ENCODE measurements around the gene THBS1. TPM values are rescaled to one million over a fixed set of nuclear protein-coding genes. Genes with fewer than 3 reads are reported as not detected.

The THBS1 gene
- total RNA-seq, 1 donor from 2014 or later = 29.5 TPM

DNA sequence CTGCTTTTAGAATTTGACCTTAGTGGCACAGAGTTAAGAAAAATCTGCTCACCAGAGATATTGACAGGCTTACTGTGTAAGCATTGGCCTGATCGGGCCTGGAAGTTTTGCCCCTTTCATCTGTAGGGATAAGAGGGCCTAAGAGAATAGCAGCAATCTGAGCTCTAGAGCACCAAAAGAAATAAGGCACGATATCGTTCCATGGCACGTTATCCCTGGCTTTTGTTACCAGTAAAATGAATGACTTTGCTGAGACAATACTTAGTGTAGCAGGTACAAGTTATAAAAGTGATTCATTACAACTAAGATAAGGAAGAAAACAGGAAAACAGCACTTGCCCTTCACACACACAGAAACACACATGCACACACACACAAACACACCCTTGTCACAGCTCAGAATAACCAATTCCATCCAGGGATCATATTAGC, 5.0 kb downstream of the THBS1 start:
- intact Hi-C loops (cut with micrococcal nuclease) = loop anchor here (10.0 kb wide), 2 partner anchors 169 to 771 kb away; no protein-coding TSS in a partner anchor
- ATAC-seq (no peak), DNase-seq (no peak)

DNA sequence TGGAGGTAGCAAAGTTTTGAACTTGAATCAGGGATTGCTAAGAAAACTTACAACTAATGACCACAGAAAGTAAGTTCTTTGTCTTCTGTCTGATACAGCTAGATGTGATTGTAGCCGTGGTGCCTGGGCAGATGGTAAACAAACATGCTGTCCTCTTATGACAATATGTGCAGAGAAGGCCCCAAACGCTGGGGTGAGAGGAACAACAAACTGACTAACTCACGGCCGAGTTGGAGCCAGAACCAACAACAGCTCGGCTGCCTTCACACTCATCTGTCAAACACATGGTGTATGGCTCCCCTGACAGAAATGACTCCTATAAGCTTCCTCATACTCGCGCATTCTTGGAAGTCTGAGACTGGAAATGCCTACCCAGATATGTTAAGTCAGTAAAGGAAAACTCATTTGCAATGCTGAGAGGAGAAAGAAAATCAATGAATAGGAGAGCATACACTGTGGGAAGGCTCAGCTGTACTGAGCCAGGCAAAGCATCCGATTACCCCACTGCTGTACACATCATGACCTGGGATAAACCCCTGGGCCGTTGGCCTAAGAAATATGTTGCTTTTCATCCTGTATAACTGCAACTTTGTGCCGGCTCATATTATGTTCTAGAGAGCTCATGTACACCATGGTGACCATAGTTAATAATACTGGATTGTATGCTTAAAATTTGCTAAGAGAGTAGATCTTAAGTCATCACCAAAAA, 5.7 kb downstream of the THBS1 start:
- intact Hi-C loops (cut with micrococcal nuclease) = loop anchor here (10.0 kb wide), 2 partner anchors 168 to 772 kb away; no protein-coding TSS in a partner anchor
- DNase-seq (no peak), ATAC-seq (peak; percentile 11)

GRCh38 chr15:39587096-39587721, 6.3 kb downstream of the THBS1 start:
- intact Hi-C loops (cut with micrococcal nuclease) = loop anchor here (10.0 kb wide), 2 partner anchors 168 to 772 kb away; no protein-coding TSS in a partner anchor
- DNase-seq = no peak
- no peak for ATAC-seq

GRCh38 chr15:39587731-39588530, 7.1 kb downstream of the THBS1 start:
- no peak for DNase-seq
- intact Hi-C loops (cut with micrococcal nuclease) = loop anchor here (10.0 kb wide), 2 partner anchors 167 to 773 kb away; no protein-coding TSS in a partner anchor
- no peak for ATAC-seq

DNA sequence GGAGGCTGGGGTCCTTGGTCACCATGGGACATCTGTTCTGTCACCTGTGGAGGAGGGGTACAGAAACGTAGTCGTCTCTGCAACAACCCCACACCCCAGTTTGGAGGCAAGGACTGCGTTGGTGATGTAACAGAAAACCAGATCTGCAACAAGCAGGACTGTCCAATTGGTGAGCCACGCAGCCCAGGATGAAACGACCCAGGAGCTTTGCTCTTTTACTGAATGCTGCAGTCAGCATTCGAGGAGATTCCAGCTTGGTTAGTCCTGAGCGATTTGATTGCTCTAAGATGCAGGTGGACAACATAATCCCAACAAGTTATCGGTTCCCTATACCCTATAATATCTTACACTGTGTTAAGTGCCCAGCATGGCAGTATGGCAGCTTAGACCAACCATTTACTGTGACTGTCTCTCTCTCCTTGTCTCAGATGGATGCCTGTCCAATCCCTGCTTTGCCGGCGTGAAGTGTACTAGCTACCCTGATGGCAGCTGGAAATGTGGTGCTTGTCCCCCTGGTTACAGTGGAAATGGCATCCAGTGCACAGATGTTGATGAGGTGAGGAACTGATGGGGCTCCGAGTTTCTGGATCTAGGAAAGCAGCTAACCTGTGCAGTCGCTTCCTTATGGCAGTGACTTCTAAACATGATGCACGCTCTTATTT, 7.8 kb downstream of the THBS1 start:
- DNase-seq = no peak
- intact Hi-C loops (cut with micrococcal nuclease) = loop anchor here (10.0 kb wide), 2 partner anchors 166 to 774 kb away; no protein-coding TSS in a partner anchor
- no peak for ATAC-seq

DNA sequence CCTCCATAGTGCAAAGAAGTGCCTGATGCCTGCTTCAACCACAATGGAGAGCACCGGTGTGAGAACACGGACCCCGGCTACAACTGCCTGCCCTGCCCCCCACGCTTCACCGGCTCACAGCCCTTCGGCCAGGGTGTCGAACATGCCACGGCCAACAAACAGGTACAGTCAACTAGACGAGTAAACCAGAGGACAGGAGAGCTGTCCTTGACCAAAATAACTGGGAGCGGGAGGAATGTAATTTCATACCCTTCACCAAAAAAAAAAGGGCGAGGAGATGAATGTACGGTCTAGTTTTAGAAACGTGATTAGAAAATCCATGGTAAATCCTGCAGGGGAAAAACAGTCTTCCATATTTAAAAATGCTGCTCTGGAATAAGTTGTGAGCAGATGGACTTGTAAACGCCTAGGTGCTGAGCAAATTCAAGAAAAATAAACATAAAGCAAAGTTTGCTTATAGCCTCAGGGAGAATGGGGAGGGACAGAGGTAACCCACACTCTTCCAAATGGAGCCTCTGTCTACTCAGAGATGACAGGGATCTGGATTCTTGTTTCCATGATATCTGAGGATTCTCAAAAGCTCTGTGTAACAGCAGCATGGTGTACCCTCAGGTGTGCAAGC, 8.4 kb downstream of the THBS1 start:
- no peak for ATAC-seq
- intact Hi-C loops (cut with micrococcal nuclease) = loop anchor here (10.0 kb wide), 2 partner anchors 165 to 775 kb away; no protein-coding TSS in a partner anchor
- no peak for DNase-seq

DNA sequence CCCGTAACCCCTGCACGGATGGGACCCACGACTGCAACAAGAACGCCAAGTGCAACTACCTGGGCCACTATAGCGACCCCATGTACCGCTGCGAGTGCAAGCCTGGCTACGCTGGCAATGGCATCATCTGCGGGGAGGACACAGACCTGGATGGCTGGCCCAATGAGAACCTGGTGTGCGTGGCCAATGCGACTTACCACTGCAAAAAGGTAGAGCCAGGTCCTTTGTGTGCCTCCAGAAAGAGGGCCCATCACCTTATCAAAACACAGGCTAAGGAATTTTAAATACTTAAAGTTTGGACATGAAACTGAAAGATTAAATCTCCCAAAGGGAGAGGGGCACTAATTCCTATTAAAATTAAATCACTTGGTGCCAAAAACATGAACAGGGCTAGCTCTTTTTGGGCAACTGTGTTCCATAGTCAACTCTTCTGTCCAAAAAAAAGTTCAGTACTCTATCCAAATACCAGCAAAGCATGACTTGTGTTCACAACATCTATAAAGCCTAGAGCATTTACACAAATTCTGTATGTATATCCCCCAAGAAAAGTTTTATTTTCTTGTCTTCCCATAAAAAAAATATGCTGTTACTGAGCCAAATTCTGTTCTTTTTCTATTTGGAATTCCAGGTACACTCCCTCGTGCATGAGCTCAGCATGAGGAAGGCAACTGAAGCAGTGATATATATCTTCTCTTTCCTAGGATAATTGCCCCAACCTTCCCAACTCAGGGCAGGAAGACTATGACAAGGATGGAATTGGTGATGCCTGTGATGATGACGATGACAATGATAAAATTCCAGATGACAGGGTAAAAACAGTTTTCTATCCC, 9.2 kb downstream of the THBS1 start:
- no peak for DNase-seq
- no peak for ATAC-seq
- intact Hi-C loops (cut with micrococcal nuclease) = loop anchor here (10.0 kb wide), 2 partner anchors 165 to 775 kb away; no protein-coding TSS in a partner anchor

DNA sequence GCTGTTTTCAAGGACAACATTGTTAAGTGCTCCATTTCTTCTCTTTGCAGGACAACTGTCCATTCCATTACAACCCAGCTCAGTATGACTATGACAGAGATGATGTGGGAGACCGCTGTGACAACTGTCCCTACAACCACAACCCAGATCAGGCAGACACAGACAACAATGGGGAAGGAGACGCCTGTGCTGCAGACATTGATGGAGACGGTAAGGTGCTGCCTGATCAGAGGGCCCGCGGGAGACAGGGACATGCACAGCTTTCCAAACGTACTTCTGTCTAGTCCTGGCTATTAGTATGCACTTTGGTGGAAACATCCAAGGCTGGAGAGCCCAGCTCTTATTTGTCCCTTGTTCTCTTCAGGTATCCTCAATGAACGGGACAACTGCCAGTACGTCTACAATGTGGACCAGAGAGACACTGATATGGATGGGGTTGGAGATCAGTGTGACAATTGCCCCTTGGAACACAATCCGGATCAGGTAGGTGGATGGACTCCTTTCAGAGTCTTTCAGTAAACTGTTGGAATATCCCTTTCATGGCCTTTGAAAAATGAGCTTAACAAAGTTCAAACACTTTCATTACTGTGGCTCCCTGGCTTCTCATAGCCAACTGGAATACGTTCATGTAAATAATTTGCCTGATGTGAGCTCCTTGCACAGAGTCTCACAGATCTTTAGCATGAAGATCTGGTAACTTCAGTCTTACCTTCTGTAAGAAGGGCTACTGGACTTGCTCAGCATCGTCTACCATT, 10.4 kb downstream of the THBS1 start:
- no peak for ATAC-seq
- DNase-seq = no peak
- intact Hi-C loops (cut with micrococcal nuclease) = no loop called here

DNA sequence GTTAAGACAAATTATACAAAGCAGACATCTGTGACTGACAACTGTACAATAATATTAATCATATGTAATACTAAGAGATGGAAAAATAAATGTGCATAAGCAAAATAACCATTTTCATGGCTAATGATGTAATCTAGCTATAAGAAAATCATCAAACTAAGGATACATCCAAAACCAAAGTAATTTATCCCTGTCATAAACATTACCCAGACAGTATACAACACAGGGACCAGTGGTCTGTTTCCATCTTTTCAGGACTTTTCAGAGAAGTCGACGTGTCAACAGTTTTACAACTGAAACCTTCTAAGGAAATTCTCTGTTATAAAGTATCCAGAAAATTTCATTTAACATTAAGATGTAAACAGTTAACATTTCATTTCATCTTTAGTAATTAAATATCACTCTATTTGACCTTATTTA, 11.0 kb downstream of the THBS1 start:
- DNase-seq (no peak), ATAC-seq (no peak)
- intact Hi-C loops (cut with micrococcal nuclease) = no loop called here

GRCh38 chr15:39592500-39592899, 11.6 kb downstream of the THBS1 start:
- intact Hi-C loops (cut with micrococcal nuclease) = no loop called here
- ATAC-seq (no peak), DNase-seq (no peak)

DNA sequence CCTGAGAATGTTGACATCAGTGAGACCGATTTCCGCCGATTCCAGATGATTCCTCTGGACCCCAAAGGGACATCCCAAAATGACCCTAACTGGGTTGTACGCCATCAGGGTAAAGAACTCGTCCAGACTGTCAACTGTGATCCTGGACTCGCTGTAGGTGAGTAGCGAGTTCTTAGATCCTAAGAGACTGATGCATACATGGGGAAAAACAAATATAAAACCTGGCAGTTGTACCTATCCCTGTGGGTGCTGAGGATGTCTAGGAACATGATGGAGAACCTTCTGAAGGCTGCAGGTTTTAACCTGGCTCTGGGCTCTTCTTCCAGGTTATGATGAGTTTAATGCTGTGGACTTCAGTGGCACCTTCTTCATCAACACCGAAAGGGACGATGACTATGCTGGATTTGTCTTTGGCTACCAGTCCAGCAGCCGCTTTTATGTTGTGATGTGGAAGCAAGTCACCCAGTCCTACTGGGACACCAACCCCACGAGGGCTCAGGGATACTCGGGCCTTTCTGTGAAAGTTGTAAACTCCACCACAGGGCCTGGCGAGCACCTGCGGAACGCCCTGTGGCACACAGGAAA, 12.3 kb downstream of the THBS1 start:
- no peak for ATAC-seq
- DNase-seq = no peak
- intact Hi-C loops (cut with micrococcal nuclease) = no loop called here

DNA sequence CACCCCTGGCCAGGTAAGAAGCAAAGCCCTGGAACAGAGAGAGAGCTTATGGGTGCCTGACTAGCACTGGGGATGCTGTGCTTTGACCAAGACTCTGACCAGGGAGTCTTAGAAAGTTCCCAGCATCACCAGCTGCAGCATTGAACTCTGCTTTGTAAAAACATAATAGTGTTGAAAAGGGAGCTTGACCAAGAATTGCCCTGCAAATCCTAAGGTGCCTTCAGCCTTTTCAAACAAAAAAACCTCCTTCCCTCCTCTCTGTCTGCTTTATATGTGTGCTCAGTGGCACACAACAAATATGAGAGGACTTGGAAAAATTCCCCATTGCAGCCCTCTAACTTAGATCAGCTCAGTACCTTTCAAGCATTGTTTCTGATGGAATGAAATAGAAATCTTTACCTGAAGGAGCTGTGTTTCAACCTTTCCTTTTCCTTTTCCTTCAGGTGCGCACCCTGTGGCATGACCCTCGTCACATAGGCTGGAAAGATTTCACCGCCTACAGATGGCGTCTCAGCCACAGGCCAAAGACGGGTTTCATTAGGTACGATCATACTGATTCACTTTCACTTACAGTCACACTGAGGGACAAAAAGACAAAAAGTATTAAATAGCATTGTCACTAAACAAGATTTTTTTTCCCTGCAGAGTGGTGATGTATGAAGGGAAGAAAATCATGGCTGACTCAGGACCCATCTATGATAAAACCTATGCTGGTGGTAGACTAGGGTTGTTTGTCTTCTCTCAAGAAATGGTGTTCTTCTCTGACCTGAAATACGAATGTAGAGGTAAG, 13.0 kb downstream of the THBS1 start:
- DNase-seq (no peak), ATAC-seq (no peak)
- intact Hi-C loops (cut with micrococcal nuclease) = no loop called here

DNA sequence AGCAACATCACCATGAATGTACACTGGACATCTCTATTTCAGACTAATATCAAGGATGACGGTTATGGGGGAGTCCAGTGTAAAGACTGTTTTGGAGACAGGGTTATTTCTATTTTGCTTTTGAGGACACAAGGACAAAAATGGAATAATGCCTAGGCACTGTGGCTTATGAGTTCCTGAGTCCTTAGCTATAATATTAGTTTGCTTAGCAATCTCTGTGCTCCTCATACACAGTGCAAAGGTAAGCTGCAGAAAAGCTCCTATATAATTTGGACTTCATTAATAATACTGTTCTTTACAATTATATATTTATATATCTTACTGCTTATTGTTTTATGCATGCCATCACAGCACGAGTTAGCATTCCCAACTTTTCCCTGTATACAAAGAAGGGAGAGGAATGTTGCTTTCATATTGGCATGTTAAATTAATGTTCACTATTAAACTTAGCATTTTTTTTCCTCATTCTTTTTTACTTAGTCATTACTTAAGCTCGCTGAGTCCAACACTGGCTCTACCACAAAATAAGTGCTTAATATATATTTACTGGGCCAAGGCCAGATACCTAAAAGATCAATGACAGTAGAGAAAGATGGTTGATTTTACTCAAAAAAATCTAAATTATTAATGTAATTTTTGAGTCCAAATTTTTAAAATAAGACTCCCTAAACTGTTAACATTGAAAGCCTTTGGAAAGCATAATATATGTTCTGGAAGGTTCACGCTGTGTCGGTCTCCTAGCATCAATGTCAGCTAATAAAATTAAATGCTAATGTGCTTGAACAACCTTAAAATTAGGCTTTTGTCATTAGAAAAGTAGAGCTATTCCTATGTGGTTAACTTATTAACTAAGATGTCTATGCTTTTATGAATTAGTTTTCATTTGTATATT, 13.8 kb downstream of the THBS1 start:
- intact Hi-C loops (cut with micrococcal nuclease) = no loop called here

GRCh38 chr15:39595338-39596221, 14.7 kb downstream of the THBS1 start:
- ATAC-seq = no peak
- no peak for DNase-seq
- intact Hi-C loops (cut with micrococcal nuclease) = no loop called here

More for the DNA sequence above, 13.8 kb downstream of the THBS1 start:
- ATAC-seq (no peak), DNase-seq (no peak)

Measured in left ventricle myocardium superior (tissue), 1 donor.